Activated naive CD8-positive, alpha-beta T cell (primary cell): ENCODE data around the gene PICK1.
"Not testable (repeated sequence)": the region's sequence is repeated elsewhere in the genome, so short reads cannot be mapped to it uniquely, and the experiment has no call there.

Source experiments
- H3K27ac Mint-ChIP-seq: one replicate; pipeline ENCODE4 v1.8.0; 2021; ENCODE audit warnings: mixed read lengths
- H3K27me3 Mint-ChIP-seq: one replicate; pipeline ENCODE4 v1.8.0; 2021; ENCODE audit warnings: mixed read lengths
- H3K36me3 Mint-ChIP-seq: one replicate; pipeline ENCODE4 v1.8.0; 2021; ENCODE audit warnings: mixed read lengths
- H3K4me1 Mint-ChIP-seq: one replicate; pipeline ENCODE4 v1.8.0; 2021; ENCODE audit warnings: low read depth, mixed read lengths
- H3K4me3 Mint-ChIP-seq: one replicate; pipeline ENCODE4 v1.8.0; 2021; ENCODE audit warnings: mild to moderate bottlenecking, mixed read lengths
- H3K9me3 Mint-ChIP-seq: one replicate; pipeline ENCODE4 v1.8.0; 2021; ENCODE audit warnings: low read depth, mixed read lengths

The PICK1 gene

DNA sequence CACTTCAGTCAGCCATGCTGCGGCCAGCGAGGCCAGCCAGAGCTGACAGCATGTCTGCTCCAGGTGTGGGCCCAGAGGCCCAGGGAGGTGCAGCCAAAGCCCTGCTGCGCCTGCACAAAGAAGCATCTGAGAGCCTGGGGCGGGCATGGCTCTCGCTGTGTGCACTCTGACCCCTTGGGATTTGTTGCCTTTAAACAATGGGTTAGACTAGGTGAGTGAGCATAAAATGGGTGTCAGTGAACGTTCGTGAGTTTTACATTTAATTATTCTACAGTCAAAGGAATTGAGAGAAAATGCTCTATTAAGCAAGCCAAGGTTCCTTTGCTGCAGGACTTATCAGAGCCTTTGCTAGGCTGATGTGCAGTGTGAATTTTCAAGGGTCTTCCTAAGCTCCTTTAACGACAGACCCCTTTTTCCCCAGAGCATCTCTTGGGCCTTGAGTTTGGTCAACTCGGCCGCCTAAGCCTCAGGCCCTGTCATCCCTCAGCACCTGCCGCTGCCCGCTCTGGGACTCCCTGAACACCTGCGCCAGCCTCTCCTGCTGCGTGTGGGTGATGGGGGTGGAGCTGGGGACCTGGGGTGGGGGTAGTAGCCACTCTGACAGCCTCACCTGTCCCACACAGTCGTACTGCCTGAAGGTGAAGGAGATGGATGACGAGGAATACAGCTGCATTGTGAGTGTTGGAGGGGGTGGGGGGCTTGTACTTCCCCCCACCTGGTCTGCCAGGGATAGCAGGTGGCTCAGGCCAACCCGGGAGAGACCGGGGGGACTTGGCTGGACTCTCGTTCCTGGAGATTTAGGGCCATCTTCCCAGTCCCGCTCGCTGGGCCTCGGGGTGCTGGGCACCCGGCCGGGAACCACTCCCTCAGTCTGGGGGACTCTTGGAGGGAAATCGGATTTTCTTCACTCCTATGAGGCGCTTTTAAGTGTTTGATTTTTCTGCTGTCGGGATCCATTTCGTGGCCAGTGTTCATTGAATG, 16.2 kb downstream of the PICK1 start:
- Mint-ChIP-seq H3K27ac (no peak overlapping the region), H3K4me3 (no peak overlapping the region), H3K4me1 (no peaks in the 10 kb centered on the region), H3K36me3 (no peaks in the 10 kb centered on the region), H3K27me3 (no peaks in the 10 kb centered on the region), H3K9me3 (no peaks in the 10 kb centered on the region)

- peaks cover under 1% of the 10 kb centered on the region for H3K27me3 Mint-ChIP-seq
- H3K36me3 Mint-ChIP-seq, result no peaks in the 10 kb centered on the region
- H3K4me3 Mint-ChIP-seq, result no peak overlapping the region
- H3K4me1 Mint-ChIP-seq, result no peaks in the 10 kb centered on the region
- H3K9me3 Mint-ChIP-seq, result no peaks in the 10 kb centered on the region
- no peak overlapping the region for H3K27ac Mint-ChIP-seq
These were observed 17.2 kb downstream of the PICK1 start for GRCh38 chr22:38074181-38075104.

DNA sequence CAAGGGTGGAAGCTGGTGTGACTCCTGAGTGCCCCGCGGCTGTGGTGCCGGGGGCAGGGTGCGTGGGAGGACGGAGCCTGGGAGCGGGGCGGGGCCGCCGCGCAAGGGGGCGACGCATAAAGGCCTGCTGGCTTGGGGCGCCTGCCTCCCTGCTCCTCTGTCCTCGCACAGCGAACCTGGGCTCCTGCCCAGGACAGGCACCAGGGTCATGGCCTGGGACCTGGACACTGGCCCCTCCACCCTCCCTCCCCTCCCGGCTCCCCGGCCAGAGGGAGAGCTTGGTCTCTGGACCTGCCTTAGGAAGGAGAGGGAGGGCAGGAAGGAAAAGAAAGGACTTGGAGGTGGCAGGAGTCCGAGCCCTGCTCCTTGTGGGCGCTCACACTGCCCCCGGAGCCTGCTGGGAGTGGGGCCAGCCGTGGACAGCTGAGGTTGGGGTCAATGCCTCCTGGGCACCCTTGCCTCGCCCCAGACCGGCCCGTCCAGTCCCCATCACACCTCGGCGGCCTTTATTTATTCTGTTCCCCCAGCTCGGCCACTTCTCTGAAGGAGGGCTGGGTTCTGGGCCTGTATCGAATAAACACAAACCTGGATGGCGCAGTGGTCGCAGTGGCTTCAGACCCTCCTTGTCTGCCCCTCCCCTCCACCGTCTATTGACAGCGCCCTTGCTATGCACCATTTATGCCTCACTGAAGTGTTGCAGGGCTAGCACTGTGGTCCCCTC, 18.1 kb downstream of the PICK1 start:
- Mint-ChIP-seq H3K27ac (no peak overlapping the region), H3K4me1 (no peaks in the 10 kb centered on the region), H3K4me3 (no peak overlapping the region), H3K27me3 (peaks cover 6% of the 10 kb centered on the region), H3K9me3 (no peaks in the 10 kb centered on the region), H3K36me3 (no peaks in the 10 kb centered on the region)

DNA sequence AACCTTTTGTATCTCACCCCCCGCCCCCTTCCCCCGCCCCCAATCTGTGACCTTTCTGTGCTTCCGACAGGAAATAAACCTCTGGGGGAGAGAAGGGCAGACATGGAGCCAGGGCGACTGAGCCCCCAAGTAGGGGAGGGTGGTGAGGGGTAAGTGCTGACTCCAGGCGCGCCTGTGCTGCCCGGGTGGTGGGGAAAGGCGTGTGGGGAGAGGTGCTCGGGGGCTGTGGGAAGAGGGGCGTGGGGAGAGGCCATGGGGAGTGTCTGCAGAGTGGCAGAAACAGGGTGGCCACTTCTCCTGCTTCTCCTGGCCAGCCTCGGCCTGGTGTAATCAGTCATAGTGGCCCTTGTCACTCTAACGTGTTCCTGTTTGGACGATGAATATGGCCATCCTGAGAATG, 18.8 kb downstream of the PICK1 start:
- Mint-ChIP-seq H3K27ac (no peak overlapping the region), H3K27me3 (peaks cover 6% of the 10 kb centered on the region), H3K9me3 (no peaks in the 10 kb centered on the region), H3K4me1 (no peaks in the 10 kb centered on the region), H3K4me3 (no peak overlapping the region), H3K36me3 (no peaks in the 10 kb centered on the region)

DNA sequence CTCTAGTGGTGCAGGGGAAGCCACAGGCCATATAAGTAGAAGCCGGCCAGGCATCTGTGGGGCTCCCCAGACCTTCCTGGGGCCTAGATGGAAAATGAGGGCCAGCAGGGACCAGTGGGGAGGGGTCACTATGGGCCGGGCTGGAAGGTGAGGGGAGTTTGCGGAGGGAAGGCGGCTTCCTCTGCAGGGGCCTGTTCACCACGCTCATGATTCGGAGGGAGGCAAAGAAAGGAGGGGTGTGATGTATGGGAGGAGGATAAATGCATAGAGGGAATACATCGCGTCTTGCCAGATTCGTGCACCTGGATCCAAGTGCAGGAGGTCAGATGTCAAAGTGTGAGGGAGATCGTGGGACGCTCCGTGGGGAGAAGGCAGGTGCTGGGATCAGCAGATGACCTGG, 19.9 kb downstream of the PICK1 start:
- H3K4me3 Mint-ChIP-seq, result no peak overlapping the region
- no peak overlapping the region for H3K27ac Mint-ChIP-seq
- H3K27me3 Mint-ChIP-seq, result peaks cover 6% of the 10 kb centered on the region
- H3K9me3 Mint-ChIP-seq, result no peaks in the 10 kb centered on the region
- H3K36me3 Mint-ChIP-seq, result no peaks in the 10 kb centered on the region
- H3K4me1 Mint-ChIP-seq, result no peaks in the 10 kb centered on the region

DNA sequence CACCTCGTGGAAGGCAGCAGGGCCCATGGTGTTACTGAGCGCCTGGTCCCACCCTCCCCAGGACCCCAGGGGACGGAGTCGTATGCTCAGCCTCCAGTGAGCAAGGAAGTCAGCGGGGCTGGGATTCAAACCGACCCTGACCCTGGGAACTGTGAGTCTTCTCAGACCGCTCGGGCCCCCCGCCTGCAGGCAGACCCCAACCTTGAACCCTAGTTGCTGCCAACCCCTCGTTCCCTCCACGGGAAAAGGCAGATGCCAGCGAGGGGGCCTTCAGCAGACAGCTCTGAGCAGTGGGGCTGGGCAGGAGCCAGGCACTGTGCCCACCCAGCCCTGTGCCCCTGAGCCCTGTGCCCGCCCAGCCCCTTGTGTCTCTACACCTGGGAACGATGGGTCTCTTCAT, 20.4 kb downstream of the PICK1 start:
- Mint-ChIP-seq H3K9me3 (no peaks in the 10 kb centered on the region), H3K27me3 (peaks cover 6% of the 10 kb centered on the region), H3K27ac (no peak overlapping the region), H3K36me3 (no peaks in the 10 kb centered on the region), H3K4me1 (no peaks in the 10 kb centered on the region), H3K4me3 (no peak overlapping the region)

- H3K27ac Mint-ChIP-seq, result no peak overlapping the region
- H3K4me1 Mint-ChIP-seq, result no peaks in the 10 kb centered on the region
- H3K4me3 Mint-ChIP-seq, result no peak overlapping the region
- no peaks in the 10 kb centered on the region for H3K9me3 Mint-ChIP-seq
- H3K27me3 Mint-ChIP-seq, result peaks cover 6% of the 10 kb centered on the region
- H3K36me3 Mint-ChIP-seq, result no peaks in the 10 kb centered on the region
These were observed 21.0 kb downstream of the PICK1 start for GRCh38 chr22:38078046-38078840.

- not testable (repeated sequence) for H3K4me1 Mint-ChIP-seq, H3K27me3 Mint-ChIP-seq, H3K4me3 Mint-ChIP-seq, H3K36me3 Mint-ChIP-seq, H3K9me3 Mint-ChIP-seq, H3K27ac Mint-ChIP-seq
These were observed 22.0 kb downstream of the PICK1 start for GRCh38 chr22:38079208-38079607.

DNA sequence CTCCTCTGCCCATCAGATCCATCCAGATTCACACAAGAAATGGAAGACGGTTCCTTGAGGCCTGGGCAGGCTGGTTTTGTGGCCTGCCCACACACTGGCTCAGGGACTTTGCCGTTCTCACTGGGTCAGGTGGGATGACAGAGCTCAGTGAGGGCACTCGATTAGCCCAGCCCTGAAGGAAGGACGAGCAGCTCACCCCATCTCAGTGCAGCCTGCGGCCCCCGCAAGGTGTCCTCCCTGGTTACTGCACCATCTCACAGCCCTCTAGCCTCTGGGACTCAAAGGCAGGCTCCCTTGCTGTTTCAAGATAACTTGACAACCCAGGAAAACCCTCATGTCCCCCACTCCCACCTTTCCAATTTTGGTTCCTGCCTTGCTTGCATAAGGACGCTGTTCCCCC, 22.6 kb downstream of the PICK1 start:
- H3K4me3 Mint-ChIP-seq, result no peak overlapping the region
- no peaks in the 10 kb centered on the region for H3K4me1 Mint-ChIP-seq
- H3K27ac Mint-ChIP-seq, result no peak overlapping the region
- H3K9me3 Mint-ChIP-seq, result no peaks in the 10 kb centered on the region
- peaks cover 6% of the 10 kb centered on the region for H3K27me3 Mint-ChIP-seq
- no peaks in the 10 kb centered on the region for H3K36me3 Mint-ChIP-seq

- Mint-ChIP-seq H3K4me1 (no peaks in the 10 kb centered on the region), H3K27me3 (peaks cover 6% of the 10 kb centered on the region), H3K36me3 (no peaks in the 10 kb centered on the region), H3K4me3 (no peak overlapping the region), H3K27ac (no peak overlapping the region), H3K9me3 (no peaks in the 10 kb centered on the region)
These were observed 23.3 kb downstream of the PICK1 start for GRCh38 chr22:38080474-38080849.

GRCh38 chr22:38080850-38081635, 23.8 kb downstream of the PICK1 start:
- no peak overlapping the region for H3K4me3 Mint-ChIP-seq

DNA sequence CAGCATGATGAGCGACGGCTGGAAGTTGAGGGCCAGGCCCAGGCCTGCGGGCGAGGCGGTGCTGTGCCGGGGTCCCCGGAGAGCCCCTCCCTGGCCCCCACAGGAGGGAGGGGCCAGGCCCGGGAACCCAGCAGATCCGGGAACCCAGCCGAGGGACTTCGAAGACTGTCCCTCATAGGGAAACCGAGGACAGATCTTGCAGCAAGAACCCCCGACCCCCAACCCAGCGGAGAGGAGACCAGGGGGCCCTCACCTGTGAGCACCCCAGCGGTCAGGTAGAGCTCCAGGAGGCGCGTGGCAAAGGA, 24.4 kb downstream of the PICK1 start:
- Mint-ChIP-seq H3K27ac (no peak overlapping the region), H3K9me3 (no peaks in the 10 kb centered on the region), H3K27me3 (peaks cover 6% of the 10 kb centered on the region), H3K4me1 (no peaks in the 10 kb centered on the region), H3K4me3 (no peak overlapping the region), H3K36me3 (no peaks in the 10 kb centered on the region)

More at GRCh38 chr22:38080850-38081635, 23.8 kb downstream of the PICK1 start:
- H3K36me3 Mint-ChIP-seq, result no peaks in the 10 kb centered on the region
- no peaks in the 10 kb centered on the region for H3K4me1 Mint-ChIP-seq
- H3K27ac Mint-ChIP-seq, result no peak overlapping the region
- no peaks in the 10 kb centered on the region for H3K9me3 Mint-ChIP-seq
- peaks cover 6% of the 10 kb centered on the region for H3K27me3 Mint-ChIP-seq

GRCh38 chr22:38081941-38082828, 25.0 kb downstream of the PICK1 start:
- H3K27ac Mint-ChIP-seq, result no peak overlapping the region
- H3K4me3 Mint-ChIP-seq, result no peak overlapping the region
- no peaks in the 10 kb centered on the region for H3K9me3 Mint-ChIP-seq
- no peaks in the 10 kb centered on the region for H3K4me1 Mint-ChIP-seq
- peaks cover 6% of the 10 kb centered on the region for H3K27me3 Mint-ChIP-seq
- H3K36me3 Mint-ChIP-seq, result no peaks in the 10 kb centered on the region
